A673 (cell line): ENCODE measurements around the gene AKR7A2. TPM values are rescaled to one million over a fixed set of nuclear protein-coding genes. Genes with fewer than 3 reads are reported as not detected.

Experiments
- BruUV-seq: library from RNA; stranded (reverse); fragments of 400-500 nt; replicated peaks from 2 replicates; lab custom pipeline; 2021; lab: Mats Ljungman, UMichigan
- CTCF ChIA-PET: fragments of 300-600 bp; sonication (Branson Sonifier 250); formaldehyde crosslinking; loops from one replicate; lab custom pipeline; 2022; ENCODE audit warnings: antibody characterized with exemption; lab: Charles Lee
- POLR2A ChIA-PET: fragments of 300-600 bp; sonication (Branson Sonifier 250); formaldehyde crosslinking; loops from one replicate; lab custom pipeline; 2022; ENCODE audit warnings: antibody characterized with exemption; ENCODE audit not compliant: low non-redundant PET; lab: Charles Lee
- DNase-seq: peaks from one replicate; pipeline ENCODE4 v3.0.0-alpha.2; 2015; ENCODE audit warnings: low spot score
- H3K27ac ChIP-seq: fragments of 200-600 bp; sonication (generic); 2 replicates; pipeline ENCODE4 v1.5.1; 2016; ENCODE audit warnings: mixed run types, low read depth, mild to moderate bottlenecking, mixed read lengths, antibody characterized with exemption, low read length; ENCODE audit not compliant: poor library complexity, severe bottlenecking
- H3K27me3 ChIP-seq: fragments of 200-600 bp; sonication (generic); replicated peaks from 2 replicates; pipeline ENCODE4 v1.6.1; 2017; ENCODE audit warnings: mixed run types, low read depth, mild to moderate bottlenecking, mixed read lengths, antibody characterized with exemption, low read length; ENCODE audit not compliant: insufficient read depth, poor library complexity
- H3K36me3 ChIP-seq: fragments of 200-600 bp; sonication (generic); 2 replicates; pipeline ENCODE4 v1.6.1; 2016; ENCODE audit warnings: mixed run types, mild to moderate bottlenecking, mixed read lengths, antibody characterized with exemption, low read length; ENCODE audit not compliant: insufficient read depth, poor library complexity, severe bottlenecking
- H3K4me1 ChIP-seq: fragments of 200-600 bp; sonication (generic); 2 replicates; pipeline ENCODE4 v1.6.1; 2017; ENCODE audit warnings: mixed run types, mild to moderate bottlenecking, mixed read lengths, antibody characterized with exemption, low read length; ENCODE audit not compliant: insufficient read depth, poor library complexity, severe bottlenecking
- H3K4me3 ChIP-seq: fragments of 200-600 bp; sonication (generic); 2 replicates; pipeline ENCODE4 v1.5.1; 2016; ENCODE audit warnings: low read depth, mixed run types, mild to moderate bottlenecking, mixed read lengths, low read length; ENCODE audit not compliant: poor library complexity, severe bottlenecking
- H3K9me3 ChIP-seq: fragments of 200-600 bp; sonication (generic); 2 replicates; pipeline ENCODE4 v1.6.1; 2016; ENCODE audit warnings: mixed run types, low read depth, mild to moderate bottlenecking, mixed read lengths, antibody characterized with exemption, low read length; ENCODE audit not compliant: poor library complexity, severe bottlenecking
- CTCF ChIP-seq: fragments of 300-800, 200-600 bp; sonication (generic); conservative IDR thresholded peaks from 2 replicates; pipeline ENCODE4 v1.5.1; 2017; ENCODE audit warnings: low read depth, mild to moderate bottlenecking, antibody characterized with exemption, low read length, moderate library complexity, mixed read lengths
- EZH2 ChIP-seq: fragments of 200-600 bp; sonication (generic); IDR thresholded peaks from 2 replicates; pipeline ENCODE4 v1.6.1; 2017; ENCODE audit warnings: borderline replicate concordance, low read depth, mild to moderate bottlenecking, mixed read lengths, antibody characterized with exemption, low read length; ENCODE audit not compliant: poor library complexity, severe bottlenecking
- intact Hi-C: fragments of 100-400 bp; cut with micrococcal nuclease; formaldehyde crosslinking; loops from one replicate; pipeline ENCODE4 v1.10.0; 2022; ENCODE audit not compliant: unreplicated experiment
- total RNA-seq: library from RNA; stranded (reverse); gene quantifications from 2 replicates; pipeline ENCODE4 v1.2.3, GENCODE V29; 2021

AKR7A2 gene
- total RNA-seq, 1 experiment from 2014 or later = 57.2 TPM

- intact Hi-C loops = no loop called here
These were observed 7.3 kb upstream of the AKR7A2 start for GRCh38 chr1:19319196-19319595.

GRCh38 chr1:19317126-19317910 is 5.4 kb upstream of the AKR7A2 start:
- Histone ChIP-seq H3K4me3 (no peak overlapping the region), H3K27me3 (no peaks in the 10 kb centered on the region), H3K4me1 (no peaks in the 10 kb centered on the region), H3K9me3 (no peaks in the 10 kb centered on the region), H3K27ac (no peak overlapping the region), H3K36me3 (peaks cover 8% of the 10 kb centered on the region)
- DNase-seq = no peak
- POLR2A ChIA-PET = no interaction called here
- CTCF ChIA-PET = no interaction called here
- no TSS peak for BruUV-seq
- no peak for TF ChIP-seq CTCF
- no peak for TF ChIP-seq EZH2
- intact Hi-C loops = no loop called here

More at GRCh38 chr1:19319196-19319595, 7.3 kb upstream of the AKR7A2 start:
- BruUV-seq = no TSS peak
- POLR2A ChIA-PET = no interaction called here
- no peaks in the 10 kb centered on the region for H3K27me3 ChIP-seq
- no peaks in the 10 kb centered on the region for H3K4me1 ChIP-seq
- no peaks in the 10 kb centered on the region for H3K9me3 ChIP-seq
- H3K4me3 ChIP-seq = no peak overlapping the region
- TF ChIP-seq CTCF (no peak), EZH2 (no peak)
- peaks cover 8% of the 10 kb centered on the region for H3K36me3 ChIP-seq
- CTCF ChIA-PET = no interaction called here
- no peak for DNase-seq
- H3K27ac ChIP-seq = no peak overlapping the region

GRCh38 chr1:19315378-19316198 is 3.6 kb upstream of the AKR7A2 start:
- no peaks in the 10 kb centered on the region for H3K27me3 ChIP-seq
- CTCF ChIA-PET = no interaction called here
- no peak for DNase-seq
- no peak overlapping the region for H3K27ac ChIP-seq
- TF ChIP-seq CTCF = no peak
- TF ChIP-seq EZH2 = no peak
- no peak overlapping the region for H3K4me3 ChIP-seq
- intact Hi-C loops = no loop called here
- no TSS peak for BruUV-seq
- no peaks in the 10 kb centered on the region for H3K9me3 ChIP-seq
- peaks cover 8% of the 10 kb centered on the region for H3K36me3 ChIP-seq
- POLR2A ChIA-PET = no interaction called here
- peaks cover 5% of the 10 kb centered on the region for H3K4me1 ChIP-seq
